T-helper 1 cell treated with Interleukin-12 subunit alpha and Interleukin-12 subunit beta and Interleukin-4 antibody, amounts not matched to agents 30 μg/mL and 1 μg/mL, for 36 hours (primary cell): ENCODE data around the gene CPEB1.
"Not testable (repeated sequence)": the region's sequence is repeated elsewhere in the genome, so short reads cannot be mapped to it uniquely, and the experiment has no call there.

ENCODE experiments used
- H3K27ac Mint-ChIP-seq: one replicate; pipeline ENCODE4 v1.8.0; 2021; ENCODE audit warnings: mild to moderate bottlenecking, mixed read lengths
- H3K27me3 Mint-ChIP-seq: one replicate; pipeline ENCODE4 v1.8.0; 2021; ENCODE audit warnings: low read depth, mixed read lengths
- H3K36me3 Mint-ChIP-seq: one replicate; pipeline ENCODE4 v1.8.0; 2021; ENCODE audit warnings: low read depth, mixed read lengths
- H3K4me1 Mint-ChIP-seq: one replicate; pipeline ENCODE4 v1.8.0; 2021; ENCODE audit warnings: low read depth, mixed read lengths
- H3K4me3 Mint-ChIP-seq: one replicate; pipeline ENCODE4 v1.8.0; 2021; ENCODE audit warnings: mild to moderate bottlenecking, moderate library complexity, mixed read lengths
- H3K9me3 Mint-ChIP-seq: one replicate; pipeline ENCODE4 v1.8.0; 2021; ENCODE audit warnings: mixed read lengths

Gene CPEB1

DNA sequence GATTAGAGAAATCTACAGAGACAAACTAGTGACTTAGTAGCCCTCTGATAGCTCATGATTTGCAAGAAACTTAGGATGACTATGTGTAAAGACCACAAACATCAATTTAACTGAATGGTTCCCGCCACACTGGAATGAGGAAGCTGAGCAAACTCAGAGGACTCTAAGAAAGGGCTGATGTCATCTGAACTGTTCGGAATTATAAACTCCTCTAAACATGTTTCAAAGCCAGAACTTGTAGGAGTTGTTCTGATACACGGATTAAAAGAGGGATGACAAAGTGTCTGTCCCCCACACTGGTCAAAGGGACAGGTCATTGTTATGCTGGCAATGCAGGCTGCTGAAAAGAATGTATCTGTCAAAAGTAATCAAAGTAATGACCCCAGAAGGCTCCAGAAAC, 141.3 kb downstream of the CPEB1 start:
- not testable (repeated sequence) for H3K9me3 Mint-ChIP-seq, H3K27me3 Mint-ChIP-seq, H3K27ac Mint-ChIP-seq, H3K36me3 Mint-ChIP-seq, H3K4me1 Mint-ChIP-seq, H3K4me3 Mint-ChIP-seq

DNA sequence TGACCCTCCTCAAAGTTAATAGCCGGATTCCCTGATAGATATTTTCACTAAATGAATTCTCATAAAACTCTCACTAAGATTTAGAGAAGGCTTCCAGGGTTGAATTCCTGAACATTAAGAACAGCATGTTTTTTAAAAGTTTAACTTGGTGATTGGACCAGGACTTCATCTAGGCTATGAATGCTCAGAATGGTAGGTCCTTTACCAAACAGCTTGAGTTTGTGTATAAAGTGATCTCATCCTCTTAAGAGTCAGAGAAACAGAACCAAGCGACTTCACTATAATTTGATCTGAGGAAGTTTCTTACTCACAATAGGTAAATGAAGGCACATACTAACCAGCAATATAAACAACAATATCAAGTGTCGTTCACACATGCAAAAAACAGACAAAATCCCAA, 143.1 kb downstream of the CPEB1 start:
- not testable (repeated sequence) for H3K4me1 Mint-ChIP-seq, H3K36me3 Mint-ChIP-seq, H3K27me3 Mint-ChIP-seq, H3K4me3 Mint-ChIP-seq, H3K27ac Mint-ChIP-seq, H3K9me3 Mint-ChIP-seq

GRCh38 chr15:82502700-82503339, 144.3 kb downstream of the CPEB1 start:
- not testable (repeated sequence) for H3K9me3 Mint-ChIP-seq, H3K27me3 Mint-ChIP-seq, H3K4me3 Mint-ChIP-seq, H3K4me1 Mint-ChIP-seq, H3K36me3 Mint-ChIP-seq, H3K27ac Mint-ChIP-seq

DNA sequence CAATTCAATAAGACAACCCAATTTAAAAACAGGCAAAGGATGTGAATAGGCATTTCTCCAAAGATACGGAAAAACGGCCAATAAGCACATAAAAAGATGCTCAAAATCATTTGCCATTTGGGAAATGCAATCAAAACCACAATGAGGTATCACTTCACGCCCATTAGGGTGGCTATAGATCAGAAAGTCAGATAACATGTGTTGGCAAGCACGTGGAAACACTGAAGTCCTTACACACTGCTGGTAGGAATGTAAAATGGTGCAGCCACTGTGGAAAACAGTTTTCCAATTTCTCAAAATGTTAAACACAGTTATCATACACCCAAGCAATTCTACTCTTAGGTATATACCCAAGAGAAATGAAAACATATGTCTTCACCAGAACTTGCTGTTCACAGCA, 146.4 kb downstream of the CPEB1 start:
- H3K27ac Mint-ChIP-seq, H3K4me3 Mint-ChIP-seq, H3K27me3 Mint-ChIP-seq, H3K4me1 Mint-ChIP-seq, H3K9me3 Mint-ChIP-seq, H3K36me3 Mint-ChIP-seq: not testable (repeated sequence)

GRCh38 chr15:82497978-82498377, 149.2 kb downstream of the CPEB1 start:
- not testable (repeated sequence) for H3K4me3 Mint-ChIP-seq, H3K36me3 Mint-ChIP-seq, H3K27ac Mint-ChIP-seq, H3K9me3 Mint-ChIP-seq, H3K27me3 Mint-ChIP-seq, H3K4me1 Mint-ChIP-seq
